ENCODE data around the gene SMCO1. TPM values are rescaled to one million over a fixed set of nuclear protein-coding genes. Genes with fewer than 3 reads are reported as not detected.

SMCO1 gene
- total and polyA plus RNA-seq, 2 of the 4 experiments (the other 2 are of a cell fraction): not detected

DNA sequence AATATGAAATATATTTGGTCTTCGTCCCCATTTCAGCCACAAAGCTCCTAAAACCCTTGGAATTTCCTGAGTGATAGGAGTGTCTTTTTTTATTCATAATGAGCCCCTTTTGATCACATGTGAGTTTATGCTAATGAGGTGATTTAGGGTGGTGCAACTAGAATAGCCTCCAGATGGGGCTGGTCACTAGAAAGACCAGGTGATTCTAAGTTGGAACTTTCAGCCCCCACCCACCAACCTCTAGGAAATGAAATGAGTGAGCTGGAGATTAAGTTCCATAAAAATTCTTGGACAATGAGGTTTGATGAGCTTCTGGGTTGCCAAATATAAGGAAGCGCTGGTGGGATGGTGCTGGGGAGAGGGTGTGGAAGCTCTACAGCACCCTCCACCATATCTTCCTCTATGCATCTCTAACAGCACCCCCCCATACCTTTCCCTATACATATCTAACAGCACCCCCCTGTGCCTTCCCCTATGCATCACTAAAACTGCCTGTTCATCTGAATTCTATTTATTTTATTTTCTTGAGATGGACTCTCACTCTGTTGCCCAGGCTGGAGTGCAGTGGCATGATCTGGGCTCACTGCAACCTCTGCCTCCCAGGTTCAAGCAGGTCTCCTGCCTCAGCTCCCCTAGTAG is 2.1 kb upstream of the SMCO1 start:
- H3K4me3 ChIP-seq (ENCODE audit: insufficient read depth, low read depth, low read length): no peak overlapping the region
- H3K4me1 ChIP-seq (ENCODE audit: control insufficient read depth, insufficient read depth, low read length): no peaks in the 10 kb centered on the region; the same call in 1 of the 2 replicates
- no peak overlapping the region for H2BK15ac ChIP-seq (ENCODE audit: low read depth, low read length)
- no TSS peak for BruUV-seq (replicated peaks)
- no peak overlapping the region for H4K5ac ChIP-seq (ENCODE audit: low read depth, low read length)
- ATAC-seq (ENCODE audit: low read depth) (no peak), DNase-seq (no peak)
- no peaks in the 10 kb centered on the region for H4K20me1 ChIP-seq (ENCODE audit: insufficient read depth, low read length)
- ChIA-PET CTCF (no interaction called here), POLR2A (ENCODE audit: unreplicated experiment) (no interaction called here)
- H3K9me1 ChIP-seq (ENCODE audit: insufficient read depth, low read length): no peaks in the 10 kb centered on the region; the same call in 1 of the 2 replicates
- H3K4ac ChIP-seq (ENCODE audit: low read depth, low read length): no peak overlapping the region
- no peak overlapping the region for H4K91ac ChIP-seq (ENCODE audit: insufficient read depth, low read depth, low read length)
- no peak overlapping the region for H3K4me2 ChIP-seq (ENCODE audit: low read depth, low read length)
- H4K8ac ChIP-seq (ENCODE audit: low read depth in 2 of 2, low read length in 2 of 2): no peak overlapping the region
- H2AK5ac ChIP-seq (ENCODE audit: low read depth, low read length): no peak overlapping the region
- H3K27me3 ChIP-seq (ENCODE audit: control insufficient read depth, insufficient read depth, low read length): no peaks in the 10 kb centered on the region
- in situ Hi-C loops (cut with MboI; ENCODE audit: low sequenced_read_pairs) (loop anchor here (10.0 kb wide), 1 partner anchor 442 kb away; no protein-coding TSS in a partner anchor), intact Hi-C loops (cut with micrococcal nuclease) (loop anchor here (5.0 kb wide), 1 partner anchor 435 kb away; the partner anchor contains the start of gene TFRC), dilution Hi-C loops (cut with HindIII; ENCODE audit: low sequenced_read_pairs, unreplicated experiment) (no loop called here)
- no peak overlapping the region for H2BK5ac ChIP-seq (ENCODE audit: low read depth, low read length, poor library complexity, severe bottlenecking)
- no peak overlapping the region for H3K18ac ChIP-seq (ENCODE audit: low read depth, low read length)
- no CpG with 5 or more reads among the region's 2 CpGs for WGBS, 2 experiments (ENCODE audit: extremely low coverage in 2 of 2, insufficient read length in 1 of 2)
- no peaks in the 10 kb centered on the region for H3K36me3 ChIP-seq (ENCODE audit: control insufficient read depth, insufficient read depth, low read length)
- H3K9me3 ChIP-seq (ENCODE audit: control insufficient read depth, insufficient read depth, low read length): peaks cover 31% of the 10 kb centered on the region
- no peak overlapping the region for H3K56ac ChIP-seq (ENCODE audit: extremely low read depth, insufficient read depth, low read length)
- no peak overlapping the region for H2AK9ac ChIP-seq (replicated peaks; ENCODE audit: low read depth, low read length, poor library complexity)
- no peak overlapping the region for H3K23ac ChIP-seq (ENCODE audit: low read depth, low read length)
- H2AFZ ChIP-seq (replicated peaks; ENCODE audit: low read length, poor library complexity): no peak overlapping the region
- no peak overlapping the region for H3K27ac ChIP-seq (ENCODE audit: insufficient read depth, low read length)
- H3K9ac ChIP-seq (ENCODE audit: low read depth, low read length): no peak overlapping the region
- H2BK20ac ChIP-seq (ENCODE audit: low read depth, low read length): no peak overlapping the region
- TF ChIP-seq RAD21 (IDR thresholded peaks at IDR 0.05; ENCODE audit: low read length) (no peak), POLR2A (IDR thresholded peaks at IDR 0.05; ENCODE audit: low read depth, low read length) (no peak), BHLHE40 (IDR thresholded peaks at IDR 0.05; ENCODE audit: low read depth, low read length) (no peak), CTCF (conservative IDR thresholded peaks at IDR 0.05; ENCODE audit: low read depth, low read length) (no peak)
- H3K79me1 ChIP-seq (ENCODE audit: low read depth in 1 of 2, low read length in 2 of 2): no peaks in the 10 kb centered on the region
- no peak overlapping the region for H3K14ac ChIP-seq (replicated peaks; ENCODE audit: low read depth, low read length)
- H2BK120ac ChIP-seq (ENCODE audit: low read depth, low read length): no peak overlapping the region
